Measurements from ENCODE around the gene GFPT1. TPM values are rescaled to one million over a fixed set of nuclear protein-coding genes. Genes with fewer than 3 reads are reported as not detected.

GFPT1 gene
- total and polyA plus RNA-seq, 2 experiments from 2014 or later, result 60.8 to 62.0 TPM

GRCh38 chr2:69344305-69344704, 42.7 kb downstream of the GFPT1 start:
- no peak overlapping the region for H3K27ac Mint-ChIP-seq
- Histone ChIP-seq H3K4me3 (no peak overlapping the region), H3K4me1 (ENCODE audit: insufficient read depth) (no peaks in the 10 kb centered on the region), H3K9me2 (ENCODE audit: insufficient read depth) (no peaks in the 10 kb centered on the region), H3K36me3 (ENCODE audit: insufficient read depth) (peaks cover 23% of the 10 kb centered on the region), H4K20me1 (replicated peaks; ENCODE audit: insufficient read depth) (no peaks in the 10 kb centered on the region; the same call in 1 of the 2 replicates), H3K79me2 (replicated peaks; ENCODE audit: insufficient read depth) (no peaks in the 10 kb centered on the region), H3K27ac (ENCODE audit: low read depth) (no peak overlapping the region), H3K4me2 (no peak overlapping the region), H3F3A (replicated peaks; ENCODE audit: low read depth) (no peaks in the 10 kb centered on the region), H3K27me3 (ENCODE audit: insufficient read depth) (no peaks in the 10 kb centered on the region), H2AFZ (no peak overlapping the region)
- no peak for ATAC-seq
- no peaks in the 10 kb centered on the region for H3K27me3 Mint-ChIP-seq (ENCODE audit: insufficient read depth, low read depth, poor library complexity)
- H3K4me3 Mint-ChIP-seq, result no peak overlapping the region
- H3K36me3 Mint-ChIP-seq (ENCODE audit: low read depth), result peaks cover 77% of the 10 kb centered on the region
- TF ChIP-seq CREB1 (CRISPR knock-in tag; IDR thresholded peaks at IDR 0.05; ENCODE audit: low read depth) (no peak), EZH2 (IDR thresholded peaks at IDR 0.05; ENCODE audit: low read depth, unreplicated experiment) (no peak), ZNF114 (CRISPR knock-in tag; IDR thresholded peaks at IDR 0.05) (no peak)
- TF ChIP-seq, protein P1, sequence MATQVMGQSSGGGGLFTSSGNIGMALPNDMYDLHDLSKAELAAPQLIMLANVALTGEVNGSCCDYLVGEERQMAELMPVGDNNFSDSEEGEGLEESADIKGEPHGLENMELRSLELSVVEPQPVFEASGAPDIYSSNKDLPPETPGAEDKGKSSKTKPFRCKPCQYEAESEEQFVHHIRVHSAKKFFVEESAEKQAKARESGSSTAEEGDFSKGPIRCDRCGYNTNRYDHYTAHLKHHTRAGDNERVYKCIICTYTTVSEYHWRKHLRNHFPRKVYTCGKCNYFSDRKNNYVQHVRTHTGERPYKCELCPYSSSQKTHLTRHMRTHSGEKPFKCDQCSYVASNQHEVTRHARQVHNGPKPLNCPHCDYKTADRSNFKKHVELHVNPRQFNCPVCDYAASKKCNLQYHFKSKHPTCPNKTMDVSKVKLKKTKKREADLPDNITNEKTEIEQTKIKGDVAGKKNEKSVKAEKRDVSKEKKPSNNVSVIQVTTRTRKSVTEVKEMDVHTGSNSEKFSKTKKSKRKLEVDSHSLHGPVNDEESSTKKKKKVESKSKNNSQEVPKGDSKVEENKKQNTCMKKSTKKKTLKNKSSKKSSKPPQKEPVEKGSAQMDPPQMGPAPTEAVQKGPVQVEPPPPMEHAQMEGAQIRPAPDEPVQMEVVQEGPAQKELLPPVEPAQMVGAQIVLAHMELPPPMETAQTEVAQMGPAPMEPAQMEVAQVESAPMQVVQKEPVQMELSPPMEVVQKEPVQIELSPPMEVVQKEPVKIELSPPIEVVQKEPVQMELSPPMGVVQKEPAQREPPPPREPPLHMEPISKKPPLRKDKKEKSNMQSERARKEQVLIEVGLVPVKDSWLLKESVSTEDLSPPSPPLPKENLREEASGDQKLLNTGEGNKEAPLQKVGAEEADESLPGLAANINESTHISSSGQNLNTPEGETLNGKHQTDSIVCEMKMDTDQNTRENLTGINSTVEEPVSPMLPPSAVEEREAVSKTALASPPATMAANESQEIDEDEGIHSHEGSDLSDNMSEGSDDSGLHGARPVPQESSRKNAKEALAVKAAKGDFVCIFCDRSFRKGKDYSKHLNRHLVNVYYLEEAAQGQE (IDR thresholded peaks at IDR 0.05; ENCODE audit: unreplicated experiment), result no peak
- no peaks in the 10 kb centered on the region; the same call in 2 of the 3 replicates for H3K9me3 Mint-ChIP-seq
- H3K4me1 Mint-ChIP-seq, result no peaks in the 10 kb centered on the region
- DNase-seq (ENCODE audit: low spot score), result no peak

DNA sequence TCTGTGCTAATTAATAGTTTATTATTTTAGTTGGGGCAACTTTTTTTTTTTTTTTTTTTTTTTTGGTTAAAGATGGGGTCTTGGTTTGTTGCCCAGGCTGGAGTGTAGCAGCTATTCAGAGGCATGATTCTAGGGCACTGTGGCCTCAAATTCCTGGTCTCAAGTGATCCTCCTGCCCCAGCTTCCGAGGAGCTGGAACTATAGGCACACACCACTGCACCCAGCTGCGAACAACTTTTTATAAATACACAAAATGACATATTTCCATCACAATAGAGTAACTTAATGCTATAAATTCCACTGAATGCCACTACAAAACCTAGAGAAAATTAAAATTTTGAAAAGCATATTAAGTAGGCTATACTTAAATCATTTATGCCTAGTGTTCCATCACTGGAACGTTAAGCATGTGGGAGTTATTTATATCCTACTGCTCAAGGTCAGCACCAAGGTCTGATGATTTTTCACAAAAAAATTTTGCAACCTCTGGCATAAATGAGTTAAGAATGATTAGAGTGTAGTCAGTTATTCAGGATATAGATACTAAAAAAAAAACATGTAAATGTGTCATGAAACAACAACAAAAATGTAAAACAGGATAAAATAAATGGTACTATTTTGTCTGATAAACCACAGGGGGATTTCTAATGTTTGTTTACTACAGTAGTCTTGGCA, 46.8 kb downstream of the GFPT1 start:
- Histone ChIP-seq H3K27ac (ENCODE audit: low read depth) (no peak overlapping the region), H3K9me2 (ENCODE audit: insufficient read depth) (no peaks in the 10 kb centered on the region), H3K79me2 (replicated peaks; ENCODE audit: insufficient read depth) (no peaks in the 10 kb centered on the region), H4K20me1 (replicated peaks; ENCODE audit: insufficient read depth) (no peaks in the 10 kb centered on the region; the same call in 1 of the 2 replicates), H3K27me3 (ENCODE audit: insufficient read depth) (no peaks in the 10 kb centered on the region), H3K4me2 (no peak overlapping the region), H3K36me3 (ENCODE audit: insufficient read depth) (peaks cover 20% of the 10 kb centered on the region), H3F3A (replicated peaks; ENCODE audit: low read depth) (no peaks in the 10 kb centered on the region), H3K4me1 (ENCODE audit: insufficient read depth) (no peaks in the 10 kb centered on the region), H2AFZ (no peak overlapping the region), H3K4me3 (no peak overlapping the region)
- no peak for TF ChIP-seq JUNB (IDR thresholded peaks at IDR 0.05; ENCODE audit: unreplicated experiment)
- Mint-ChIP-seq H3K9me3 (no peaks in the 10 kb centered on the region; the same call in 2 of the 3 replicates), H3K27me3 (ENCODE audit: insufficient read depth, low read depth, poor library complexity) (no peaks in the 10 kb centered on the region), H3K27ac (no peak overlapping the region), H3K4me1 (no peaks in the 10 kb centered on the region), H3K36me3 (ENCODE audit: low read depth) (peaks cover 84% of the 10 kb centered on the region), H3K4me3 (no peak overlapping the region)
- no peak for DNase-seq (ENCODE audit: low spot score)
- ATAC-seq, result no peak

- no peak for DNase-seq (ENCODE audit: low spot score)
- H3K9me3 Mint-ChIP-seq, result no peaks in the 10 kb centered on the region
- H3K36me3 Mint-ChIP-seq (ENCODE audit: low read depth), result peaks cover 55% of the 10 kb centered on the region; the same call in 2 of the 3 replicates
- Histone ChIP-seq H3K27me3 (ENCODE audit: insufficient read depth) (no peaks in the 10 kb centered on the region), H2AFZ (no peak overlapping the region), H3K27ac (ENCODE audit: low read depth) (no peak overlapping the region), H3K79me2 (replicated peaks; ENCODE audit: insufficient read depth) (no peaks in the 10 kb centered on the region), H4K20me1 (replicated peaks; ENCODE audit: insufficient read depth) (no peaks in the 10 kb centered on the region), H3K4me1 (ENCODE audit: insufficient read depth) (no peaks in the 10 kb centered on the region), H3K9me2 (ENCODE audit: insufficient read depth) (no peaks in the 10 kb centered on the region), H3K36me3 (ENCODE audit: insufficient read depth) (peaks cover 23% of the 10 kb centered on the region; the same call in 1 of the 2 replicates), H3K4me2 (no peak overlapping the region), H3K4me3 (no peak overlapping the region), H3F3A (replicated peaks; ENCODE audit: low read depth) (no peaks in the 10 kb centered on the region)
- H3K4me3 Mint-ChIP-seq, result no peak overlapping the region
- no peak for ATAC-seq
- H3K27me3 Mint-ChIP-seq (ENCODE audit: insufficient read depth, low read depth, poor library complexity), result peaks cover 2% of the 10 kb centered on the region
- no peak overlapping the region for H3K27ac Mint-ChIP-seq
- H3K4me1 Mint-ChIP-seq, result no peaks in the 10 kb centered on the region
- TF ChIP-seq ETS1 (IDR thresholded peaks at IDR 0.05) (no peak), POLR2AphosphoS5 (IDR thresholded peaks at IDR 0.05; ENCODE audit: low read depth) (no peak), NANOG (IDR thresholded peaks at IDR 0.05; ENCODE audit: borderline replicate concordance) (no peak)
- TF ChIP-seq, protein P1 (IDR thresholded peaks at IDR 0.05; ENCODE audit: unreplicated experiment), result no peak
- TF ChIP-seq, protein P2, sequence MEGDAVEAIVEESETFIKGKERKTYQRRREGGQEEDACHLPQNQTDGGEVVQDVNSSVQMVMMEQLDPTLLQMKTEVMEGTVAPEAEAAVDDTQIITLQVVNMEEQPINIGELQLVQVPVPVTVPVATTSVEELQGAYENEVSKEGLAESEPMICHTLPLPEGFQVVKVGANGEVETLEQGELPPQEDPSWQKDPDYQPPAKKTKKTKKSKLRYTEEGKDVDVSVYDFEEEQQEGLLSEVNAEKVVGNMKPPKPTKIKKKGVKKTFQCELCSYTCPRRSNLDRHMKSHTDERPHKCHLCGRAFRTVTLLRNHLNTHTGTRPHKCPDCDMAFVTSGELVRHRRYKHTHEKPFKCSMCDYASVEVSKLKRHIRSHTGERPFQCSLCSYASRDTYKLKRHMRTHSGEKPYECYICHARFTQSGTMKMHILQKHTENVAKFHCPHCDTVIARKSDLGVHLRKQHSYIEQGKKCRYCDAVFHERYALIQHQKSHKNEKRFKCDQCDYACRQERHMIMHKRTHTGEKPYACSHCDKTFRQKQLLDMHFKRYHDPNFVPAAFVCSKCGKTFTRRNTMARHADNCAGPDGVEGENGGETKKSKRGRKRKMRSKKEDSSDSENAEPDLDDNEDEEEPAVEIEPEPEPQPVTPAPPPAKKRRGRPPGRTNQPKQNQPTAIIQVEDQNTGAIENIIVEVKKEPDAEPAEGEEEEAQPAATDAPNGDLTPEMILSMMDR (conservative IDR thresholded peaks at IDR 0.05; ENCODE audit: low read depth in 2 of 2), result no peak
Measured at GRCh38 chr2:69335311-69335710, 51.7 kb downstream of the GFPT1 start.

Data from GM23338 (cell line).